GM12873 (cell line): ENCODE results near the gene CROCC.

Source experiments
- TF ChIP-seq, protein P1 (sequence below): IDR thresholded peaks from 2 replicates; pipeline ENCODE4 v1.5.1; 2012; ENCODE audit warnings: low read depth, mild to moderate bottlenecking, moderate library complexity, low read length, control low read depth; ENCODE audit not compliant: insufficient read depth; ENCODE audit errors: missing control alignments

The CROCC gene

DNA sequence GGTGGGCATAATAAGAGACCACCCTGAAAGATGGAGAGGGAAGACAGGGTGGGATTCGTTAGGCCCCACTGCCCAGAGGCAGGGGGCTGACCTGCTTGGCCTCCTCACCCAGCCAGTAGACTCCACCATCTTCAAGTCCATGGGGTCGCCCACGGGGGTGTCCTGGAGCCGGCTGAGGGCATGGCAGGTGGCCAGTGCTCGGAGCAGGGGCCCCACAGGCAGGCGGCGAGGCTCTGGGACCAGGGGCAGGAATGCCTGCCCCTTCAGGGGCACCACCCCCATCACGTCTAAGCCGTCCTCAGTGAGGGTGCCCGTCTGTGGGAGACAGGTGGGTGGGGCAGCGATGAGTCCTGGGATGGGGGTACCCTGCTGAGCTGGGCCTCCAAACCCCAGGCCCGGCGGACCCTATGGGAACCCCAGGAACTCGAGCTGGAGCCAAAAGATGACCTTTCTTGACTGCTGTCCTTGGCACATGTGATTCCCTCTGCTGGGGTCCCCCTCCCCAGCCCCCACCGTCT is 71.8 kb downstream of the CROCC start:
- TF ChIP-seq, protein P1, sequence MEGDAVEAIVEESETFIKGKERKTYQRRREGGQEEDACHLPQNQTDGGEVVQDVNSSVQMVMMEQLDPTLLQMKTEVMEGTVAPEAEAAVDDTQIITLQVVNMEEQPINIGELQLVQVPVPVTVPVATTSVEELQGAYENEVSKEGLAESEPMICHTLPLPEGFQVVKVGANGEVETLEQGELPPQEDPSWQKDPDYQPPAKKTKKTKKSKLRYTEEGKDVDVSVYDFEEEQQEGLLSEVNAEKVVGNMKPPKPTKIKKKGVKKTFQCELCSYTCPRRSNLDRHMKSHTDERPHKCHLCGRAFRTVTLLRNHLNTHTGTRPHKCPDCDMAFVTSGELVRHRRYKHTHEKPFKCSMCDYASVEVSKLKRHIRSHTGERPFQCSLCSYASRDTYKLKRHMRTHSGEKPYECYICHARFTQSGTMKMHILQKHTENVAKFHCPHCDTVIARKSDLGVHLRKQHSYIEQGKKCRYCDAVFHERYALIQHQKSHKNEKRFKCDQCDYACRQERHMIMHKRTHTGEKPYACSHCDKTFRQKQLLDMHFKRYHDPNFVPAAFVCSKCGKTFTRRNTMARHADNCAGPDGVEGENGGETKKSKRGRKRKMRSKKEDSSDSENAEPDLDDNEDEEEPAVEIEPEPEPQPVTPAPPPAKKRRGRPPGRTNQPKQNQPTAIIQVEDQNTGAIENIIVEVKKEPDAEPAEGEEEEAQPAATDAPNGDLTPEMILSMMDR, result no peak

DNA sequence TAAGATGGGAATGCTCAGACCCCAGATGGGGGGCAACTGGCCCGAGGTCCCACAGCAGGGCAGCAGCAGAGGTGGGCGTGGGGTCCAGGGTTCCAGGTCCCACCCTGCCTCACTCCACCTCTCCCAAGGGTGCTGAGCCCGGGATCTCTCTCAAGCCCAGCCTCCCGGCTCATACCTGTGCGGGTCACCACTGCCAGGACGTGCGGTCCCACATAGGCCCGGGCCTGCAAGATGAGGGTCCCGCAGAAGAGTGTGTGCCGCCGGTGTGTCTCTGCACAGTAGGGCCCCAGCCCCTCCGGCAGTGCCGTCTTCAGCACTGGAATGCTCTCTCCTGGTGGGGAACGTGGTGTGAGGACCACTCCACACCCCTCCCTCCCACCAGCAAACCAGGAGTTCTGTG is 75.1 kb downstream of the CROCC start:
- TF ChIP-seq, protein P1, result no peak

DNA sequence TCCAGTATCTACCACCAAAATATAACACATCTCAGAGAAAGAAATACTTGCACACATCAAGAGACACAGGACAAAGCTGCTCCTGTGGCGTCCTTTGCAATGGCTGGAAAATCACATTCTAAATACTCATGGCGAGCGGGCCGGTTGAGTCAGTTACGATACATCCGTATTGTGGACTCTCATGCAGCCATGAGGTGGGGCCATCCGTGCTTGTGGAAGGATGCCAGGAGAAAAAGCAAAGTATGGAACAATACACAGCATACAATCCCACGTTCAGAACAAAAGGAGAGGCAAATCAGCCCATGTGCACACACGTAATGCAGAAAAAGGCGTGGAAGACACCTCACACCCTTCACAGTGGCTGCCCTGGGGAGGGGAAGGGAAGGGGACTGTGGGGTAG is 76.9 kb downstream of the CROCC start:
- TF ChIP-seq, protein P1, result no peak

DNA sequence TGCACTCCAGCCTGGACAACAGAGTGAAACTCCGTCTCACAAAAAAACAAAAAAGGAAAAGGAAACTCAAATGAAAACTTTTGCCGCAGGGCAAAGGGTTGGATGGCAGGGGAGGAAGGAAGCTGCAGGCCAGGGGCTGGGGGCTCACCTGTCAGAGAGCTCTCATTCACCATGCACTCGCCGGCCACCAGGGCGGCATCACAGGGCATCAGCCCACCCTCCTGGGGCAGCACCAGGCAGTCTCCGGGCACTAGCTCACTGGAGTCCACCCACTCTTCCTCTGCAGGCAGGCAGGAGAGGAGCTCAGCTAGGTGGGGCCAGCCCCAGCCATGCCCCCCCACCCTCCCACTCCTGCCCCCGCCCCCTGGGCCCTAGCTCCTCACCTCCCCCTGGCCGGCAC is 78.1 kb downstream of the CROCC start:
- TF ChIP-seq, protein P1, result peak; percentile 25

DNA sequence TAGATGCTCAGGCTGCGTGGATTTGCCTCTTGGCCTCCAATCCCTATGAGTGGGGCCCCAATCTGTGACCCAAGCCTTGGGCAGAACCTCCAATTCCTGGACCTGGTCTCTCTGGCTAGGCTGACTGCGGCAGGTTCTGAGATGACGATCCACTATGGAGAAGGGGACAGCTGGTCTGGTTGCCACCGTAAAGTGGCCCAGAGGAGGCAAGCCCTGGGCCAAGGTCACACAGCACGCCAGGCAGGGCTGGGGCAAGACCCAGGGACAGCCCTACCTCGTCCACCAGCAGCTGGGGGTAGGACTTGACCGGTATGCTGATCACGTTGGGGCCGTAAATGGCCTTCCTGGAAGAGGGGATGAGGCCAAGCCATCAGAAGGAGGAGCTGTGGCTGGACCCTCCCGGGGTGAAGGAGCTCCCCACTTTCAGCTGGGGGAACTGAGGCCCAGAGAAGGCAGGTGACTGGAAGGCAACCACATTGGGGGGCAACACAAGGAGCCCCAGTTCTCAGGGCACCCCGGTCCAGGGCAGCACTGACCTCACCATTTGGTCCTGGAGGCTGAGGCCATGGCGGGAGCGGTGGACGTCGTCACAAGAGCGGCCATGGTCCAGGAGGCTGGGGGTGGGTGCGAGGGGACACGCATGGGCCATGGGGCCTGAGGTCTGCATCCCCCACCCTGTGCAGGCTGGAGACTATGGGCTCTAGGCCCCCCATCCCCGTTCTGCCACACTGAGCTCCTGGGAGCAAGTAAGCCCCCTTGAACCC is 80.2 kb downstream of the CROCC start:
- TF ChIP-seq, protein P1, result no peak

DNA sequence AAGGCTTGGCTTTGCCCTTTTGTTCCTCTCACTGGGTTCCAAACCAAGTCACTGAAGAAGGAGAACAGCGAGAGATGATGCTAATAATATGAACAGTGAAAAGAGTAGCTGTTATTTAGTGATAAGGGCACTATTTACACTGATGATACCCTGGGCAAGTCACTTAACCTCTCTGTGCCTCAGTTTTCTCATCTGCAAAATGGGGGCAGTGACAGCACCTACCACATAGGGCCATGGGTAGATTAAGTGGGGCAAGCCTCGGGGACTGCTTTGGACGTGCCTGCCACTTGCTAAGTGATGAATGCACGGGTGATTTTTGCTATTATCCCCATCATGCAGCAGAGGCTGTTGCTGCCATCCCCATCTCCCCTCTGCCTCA is 80.8 kb downstream of the CROCC start:
- TF ChIP-seq, protein P1, result no peak

DNA sequence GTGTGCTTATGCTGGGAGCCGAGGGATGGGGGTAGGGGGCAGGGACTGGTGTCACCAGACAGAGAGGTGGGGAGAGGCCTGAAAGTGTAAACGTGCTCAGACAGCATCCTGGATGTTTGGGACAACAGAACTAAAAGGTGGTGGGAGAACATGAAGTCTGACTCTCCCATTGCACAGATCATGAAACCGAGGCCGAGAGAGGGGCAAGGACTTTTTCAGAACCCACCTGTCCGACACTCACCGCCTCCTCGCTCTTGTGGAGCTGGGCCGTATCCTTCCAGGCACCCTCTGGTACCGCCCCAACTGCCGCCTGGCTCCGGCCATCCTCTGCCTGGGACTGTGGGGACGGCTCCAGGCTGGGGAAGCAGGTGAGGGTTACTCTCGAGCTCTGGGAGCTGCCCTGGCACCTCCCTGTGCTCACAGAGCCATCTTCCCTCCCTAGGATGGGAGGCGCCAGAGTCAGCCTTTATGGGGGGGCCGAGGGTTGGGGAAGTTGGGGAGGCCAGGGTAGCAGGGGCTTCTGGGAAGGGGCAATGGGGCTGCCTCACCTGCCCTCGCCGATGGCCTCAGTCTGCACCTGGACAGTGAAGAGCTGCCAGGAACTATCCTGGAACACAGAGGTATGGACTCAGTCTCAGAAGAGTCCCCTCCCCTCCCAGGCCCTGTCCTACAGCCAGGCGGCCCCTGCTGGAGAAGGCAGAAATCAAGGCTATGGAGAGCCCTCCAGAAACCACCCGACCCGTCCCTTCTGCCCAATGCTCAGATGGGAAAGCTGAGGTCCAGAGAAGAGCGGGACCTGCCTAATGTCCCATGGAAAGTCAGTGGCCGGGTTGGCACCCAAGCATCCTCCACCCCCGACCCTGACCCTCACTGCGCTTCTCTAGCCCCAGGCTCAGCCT is 83.0 kb downstream of the CROCC start:
- TF ChIP-seq, protein P1, result no peak
